Activated CD8-positive, alpha-beta T cell treated with anti-CD3 and anti-CD28 coated beads for 36 hours (primary cell): ENCODE measurements around the gene ZMAT3. TPM values are rescaled to one million over a fixed set of nuclear protein-coding genes. Genes with fewer than 3 reads are reported as not detected.

ENCODE experiments used
- ATAC-seq: fragments of 200-7000 bp; cut with Tn5 transposase; one replicate; pipeline ENCODE4 v1.10.0; 2021; ENCODE audit warnings: mild to moderate bottlenecking, moderate library complexity
- CTCF ChIA-PET: fragments of 350-600 bp; sonication (Branson Sonifier 250); formaldehyde crosslinking; loops from one replicate; lab custom pipeline; 2021; ENCODE audit warnings: antibody characterized with exemption; lab: Charles Lee
- POLR2A ChIA-PET: fragments of 350-600 bp; sonication (Branson Sonifier 250); formaldehyde crosslinking; loops from one replicate; lab custom pipeline; 2021; ENCODE audit warnings: antibody characterized with exemption; lab: Charles Lee
- DNase-seq: peaks from one replicate; pipeline ENCODE4 v3.0.0-alpha.2; 2020
- H3K27ac Mint-ChIP-seq: one replicate; pipeline ENCODE4 v1.8.0; 2021; ENCODE audit warnings: mild to moderate bottlenecking, mixed read lengths
- H3K27me3 Mint-ChIP-seq: one replicate; pipeline ENCODE4 v1.8.0; 2021; ENCODE audit warnings: mixed read lengths
- H3K36me3 Mint-ChIP-seq: one replicate; pipeline ENCODE4 v1.8.0; 2021; ENCODE audit warnings: low read depth, mixed read lengths
- H3K4me1 Mint-ChIP-seq: one replicate; pipeline ENCODE4 v1.8.0; 2021; ENCODE audit warnings: low read depth, mixed read lengths
- H3K4me3 Mint-ChIP-seq: one replicate; pipeline ENCODE4 v1.8.0; 2021; ENCODE audit warnings: mild to moderate bottlenecking, moderate library complexity, mixed read lengths
- H3K9me3 Mint-ChIP-seq: one replicate; pipeline ENCODE4 v1.8.0; 2021; ENCODE audit warnings: mixed read lengths
- intact Hi-C: fragments of 100-400 bp; cut with micrococcal nuclease; formaldehyde crosslinking; loops from one replicate; pipeline ENCODE4 v1.10.0; 2022
- total RNA-seq, 2 experiments: library from RNA; stranded (reverse); gene quantifications; one replicate each; pipeline ENCODE4 v1.2.3, GENCODE V29; 2021
- TF ChIP-seq, protein P1 (sequence below): fragments of 200-600 bp; IDR thresholded peaks from one replicate; pipeline ENCODE4 v1.8.0; 2022; ENCODE audit warnings: antibody characterized with exemption, mild to moderate bottlenecking

ZMAT3 gene
- total RNA-seq, 2 experiments from 2014 or later = 14.6 to 15.9 TPM

DNA sequence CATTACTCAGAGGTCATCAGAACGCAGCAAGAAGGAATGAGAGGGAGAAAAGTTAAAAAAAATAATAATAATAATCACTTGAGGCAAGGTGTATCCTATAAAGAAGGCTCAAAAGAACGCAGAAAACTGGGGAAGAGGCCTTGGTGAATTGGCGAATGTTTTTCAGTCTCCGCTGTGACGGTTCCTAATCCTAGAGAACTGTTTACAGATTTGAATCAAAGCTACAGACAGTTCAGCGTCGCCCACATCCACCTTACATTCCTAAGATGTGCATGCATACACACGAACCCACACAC lies 634 bp downstream of the ZMAT3 start:
- no peak for ATAC-seq
- no peaks in the 10 kb centered on the region for H3K27me3 Mint-ChIP-seq
- peaks cover 24% of the 10 kb centered on the region for H3K4me1 Mint-ChIP-seq
- H3K36me3 Mint-ChIP-seq = peaks cover 20% of the 10 kb centered on the region
- H3K27ac Mint-ChIP-seq = peak overlapping the region; percentile 93
- peak overlapping the region; percentile 97 for H3K4me3 Mint-ChIP-seq
- no peaks in the 10 kb centered on the region for H3K9me3 Mint-ChIP-seq
- ChIA-PET CTCF (interaction anchor here (0.9 to 3.8 kb wide), 9 partner anchors 10 to 250 kb away, joined by 3 to 28 read pairs (median 6); no protein-coding TSS in a partner anchor), POLR2A (interaction anchor here (0.8 to 3.3 kb wide), 9 partner anchors 8 to 533 kb away, joined by 3 to 15 read pairs (median 5); partner anchors contain the start of genes MRPL47, NDUFB5 and ZNF639)
- intact Hi-C loops = loop anchor here (2.0 kb wide), 2 partner anchors 56 to 76 kb away; no protein-coding TSS in a partner anchor
- DNase-seq = no peak
- TF ChIP-seq, protein P1, sequence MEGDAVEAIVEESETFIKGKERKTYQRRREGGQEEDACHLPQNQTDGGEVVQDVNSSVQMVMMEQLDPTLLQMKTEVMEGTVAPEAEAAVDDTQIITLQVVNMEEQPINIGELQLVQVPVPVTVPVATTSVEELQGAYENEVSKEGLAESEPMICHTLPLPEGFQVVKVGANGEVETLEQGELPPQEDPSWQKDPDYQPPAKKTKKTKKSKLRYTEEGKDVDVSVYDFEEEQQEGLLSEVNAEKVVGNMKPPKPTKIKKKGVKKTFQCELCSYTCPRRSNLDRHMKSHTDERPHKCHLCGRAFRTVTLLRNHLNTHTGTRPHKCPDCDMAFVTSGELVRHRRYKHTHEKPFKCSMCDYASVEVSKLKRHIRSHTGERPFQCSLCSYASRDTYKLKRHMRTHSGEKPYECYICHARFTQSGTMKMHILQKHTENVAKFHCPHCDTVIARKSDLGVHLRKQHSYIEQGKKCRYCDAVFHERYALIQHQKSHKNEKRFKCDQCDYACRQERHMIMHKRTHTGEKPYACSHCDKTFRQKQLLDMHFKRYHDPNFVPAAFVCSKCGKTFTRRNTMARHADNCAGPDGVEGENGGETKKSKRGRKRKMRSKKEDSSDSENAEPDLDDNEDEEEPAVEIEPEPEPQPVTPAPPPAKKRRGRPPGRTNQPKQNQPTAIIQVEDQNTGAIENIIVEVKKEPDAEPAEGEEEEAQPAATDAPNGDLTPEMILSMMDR = no peak

DNA sequence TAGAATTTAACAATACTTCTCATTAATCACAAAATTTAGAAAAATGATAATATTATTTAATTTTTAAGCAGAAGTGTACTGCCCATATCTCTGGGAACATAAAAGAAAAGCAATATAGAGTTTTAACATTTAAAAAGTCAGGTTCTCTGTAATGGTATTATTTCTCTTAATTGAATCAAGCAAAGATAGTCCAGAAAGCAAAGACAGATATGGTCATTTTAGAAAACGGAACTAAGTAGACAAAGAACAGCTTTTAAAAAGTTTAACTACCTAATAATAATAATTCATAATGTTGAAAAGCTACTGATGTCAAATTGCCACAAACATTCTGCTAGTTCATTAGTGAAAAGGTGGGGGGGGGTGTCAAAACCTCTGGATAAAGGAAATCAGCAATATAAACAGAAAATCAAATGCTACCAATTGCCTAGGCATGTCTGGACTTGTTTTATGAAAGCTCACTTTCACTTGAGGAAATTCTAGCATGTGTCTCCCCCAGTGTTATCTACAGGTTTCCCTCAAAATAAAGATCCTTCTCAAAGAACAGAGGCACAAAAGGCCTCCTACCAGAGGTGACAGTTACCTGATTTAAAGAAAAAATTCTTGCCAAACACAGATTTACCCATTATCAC lies 1.7 kb downstream of the ZMAT3 start:
- ATAC-seq (no peak), DNase-seq (no peak)
- Mint-ChIP-seq H3K27me3 (no peaks in the 10 kb centered on the region), H3K27ac (peak overlapping the region; percentile 46), H3K9me3 (no peaks in the 10 kb centered on the region), H3K36me3 (peaks cover 21% of the 10 kb centered on the region), H3K4me3 (peak overlapping the region; percentile 62), H3K4me1 (peaks cover 24% of the 10 kb centered on the region)
- intact Hi-C loops = loop anchor here (2.0 kb wide), 3 partner anchors 55 to 247 kb away; no protein-coding TSS in a partner anchor
- POLR2A ChIA-PET = interaction anchor here (0.7 to 3.3 kb wide), 3 partner anchors 251 to 495 kb away, joined by 3 to 11 read pairs (median 3); partner anchors contain the start of gene ZNF639
- TF ChIP-seq, protein P1 = no peak
- CTCF ChIA-PET = interaction anchor here (0.9 to 3.8 kb wide), 11 partner anchors 10 to 254 kb away, joined by 3 to 28 read pairs (median 5); no protein-coding TSS in a partner anchor

DNA sequence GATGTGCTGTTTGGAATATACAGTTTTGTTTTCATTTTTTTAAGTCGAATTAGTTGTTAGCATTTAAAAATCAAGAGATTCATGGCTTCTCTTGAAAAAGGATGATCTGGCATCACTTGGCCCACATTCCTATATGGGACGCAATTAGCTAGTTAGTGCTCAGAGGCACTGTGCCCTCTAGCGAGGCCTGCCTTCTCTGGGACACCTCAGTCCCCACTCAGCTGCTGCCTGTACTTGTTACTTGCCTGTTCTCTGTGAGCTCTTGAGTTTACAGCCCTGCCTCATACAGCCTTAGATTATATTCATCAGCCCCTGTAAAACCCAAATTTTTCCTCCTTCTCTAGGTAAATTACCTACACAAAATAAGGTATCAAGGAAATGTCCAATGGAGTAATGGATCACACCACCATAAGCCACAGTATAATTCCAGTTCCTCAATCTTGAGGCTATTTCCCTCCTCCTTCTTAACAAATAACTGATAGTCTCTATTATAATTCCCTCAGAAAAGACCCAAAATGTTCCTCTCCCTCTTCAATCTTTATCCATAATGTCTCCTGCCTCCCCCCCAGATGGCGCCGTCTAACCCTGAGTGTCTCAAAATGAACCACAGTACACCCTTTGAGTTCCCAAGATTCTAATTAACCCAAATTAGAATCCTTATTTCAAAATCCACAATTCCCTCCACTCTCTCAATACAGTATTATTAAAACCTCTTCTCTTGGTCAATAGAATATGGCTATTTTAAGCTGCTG lies 2.7 kb downstream of the ZMAT3 start:
- Mint-ChIP-seq H3K9me3 (no peaks in the 10 kb centered on the region), H3K4me3 (no peak overlapping the region), H3K27ac (no peak overlapping the region), H3K36me3 (peaks cover 24% of the 10 kb centered on the region), H3K4me1 (peaks cover 27% of the 10 kb centered on the region), H3K27me3 (no peaks in the 10 kb centered on the region)
- DNase-seq = peak; percentile 58
- ATAC-seq = no peak
- ChIA-PET POLR2A (interaction anchor here (0.6 kb wide), 1 partner anchor 49 kb away, joined by 5 read pairs; no protein-coding TSS in a partner anchor), CTCF (interaction anchor here (0.8 to 3.8 kb wide), 15 partner anchors 9 to 279 kb away, joined by 3 to 28 read pairs (median 4); partner anchors contain the start of gene MFN1)
- intact Hi-C loops = loop anchor here (2.0 kb wide), 1 partner anchor 248 kb away; no protein-coding TSS in a partner anchor
- TF ChIP-seq, protein P1 = peak; percentile 51

DNA sequence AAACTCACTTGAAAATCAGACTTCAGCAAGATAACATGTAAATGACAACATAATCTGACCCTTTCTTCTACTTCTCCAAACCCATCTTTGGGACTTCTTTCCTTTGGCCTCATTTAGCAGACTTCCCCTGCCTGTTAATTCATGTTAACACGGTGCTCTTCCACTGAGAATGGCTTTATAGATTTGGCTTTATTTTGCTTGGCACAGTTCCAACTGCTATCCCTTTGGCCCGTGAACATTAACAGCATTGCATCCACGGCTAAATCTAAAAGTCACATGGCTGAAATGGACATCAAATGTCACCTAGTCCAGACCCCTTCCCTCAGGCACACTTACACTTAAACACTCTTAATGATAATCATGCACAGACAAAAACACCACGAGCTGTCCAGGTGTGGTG lies 3.8 kb downstream of the ZMAT3 start:
- Mint-ChIP-seq H3K4me3 (no peak overlapping the region), H3K9me3 (no peaks in the 10 kb centered on the region), H3K36me3 (peaks cover 24% of the 10 kb centered on the region), H3K27me3 (no peaks in the 10 kb centered on the region), H3K4me1 (peaks cover 21% of the 10 kb centered on the region), H3K27ac (no peak overlapping the region)
- no peak for DNase-seq
- intact Hi-C loops = loop anchor here (2.0 kb wide), 1 partner anchor 249 kb away; no protein-coding TSS in a partner anchor
- CTCF ChIA-PET = interaction anchor here (0.8 to 3.8 kb wide), 8 partner anchors 9 to 280 kb away, joined by 3 to 28 read pairs (median 5); partner anchors contain the start of gene MFN1
- no peak for ATAC-seq
- POLR2A ChIA-PET = interaction anchor here (0.6 kb wide), 1 partner anchor 1513 kb away, joined by 3 read pairs; no protein-coding TSS in a partner anchor
- TF ChIP-seq, protein P1 = no peak
